DLD1 (cell line): Measurements from ENCODE around the gene ZNF267.
"Not testable (repeated sequence)": the region's sequence is repeated elsewhere in the genome, so short reads cannot be mapped to it uniquely, and the experiment has no call there.

Source experiments
- in situ Hi-C: cut with HindIII; loops from 2 replicates; pipeline ENCODE4 v1.10.0; 2017; ENCODE audit warnings: low sequenced_read_pairs

Gene ZNF267

DNA sequence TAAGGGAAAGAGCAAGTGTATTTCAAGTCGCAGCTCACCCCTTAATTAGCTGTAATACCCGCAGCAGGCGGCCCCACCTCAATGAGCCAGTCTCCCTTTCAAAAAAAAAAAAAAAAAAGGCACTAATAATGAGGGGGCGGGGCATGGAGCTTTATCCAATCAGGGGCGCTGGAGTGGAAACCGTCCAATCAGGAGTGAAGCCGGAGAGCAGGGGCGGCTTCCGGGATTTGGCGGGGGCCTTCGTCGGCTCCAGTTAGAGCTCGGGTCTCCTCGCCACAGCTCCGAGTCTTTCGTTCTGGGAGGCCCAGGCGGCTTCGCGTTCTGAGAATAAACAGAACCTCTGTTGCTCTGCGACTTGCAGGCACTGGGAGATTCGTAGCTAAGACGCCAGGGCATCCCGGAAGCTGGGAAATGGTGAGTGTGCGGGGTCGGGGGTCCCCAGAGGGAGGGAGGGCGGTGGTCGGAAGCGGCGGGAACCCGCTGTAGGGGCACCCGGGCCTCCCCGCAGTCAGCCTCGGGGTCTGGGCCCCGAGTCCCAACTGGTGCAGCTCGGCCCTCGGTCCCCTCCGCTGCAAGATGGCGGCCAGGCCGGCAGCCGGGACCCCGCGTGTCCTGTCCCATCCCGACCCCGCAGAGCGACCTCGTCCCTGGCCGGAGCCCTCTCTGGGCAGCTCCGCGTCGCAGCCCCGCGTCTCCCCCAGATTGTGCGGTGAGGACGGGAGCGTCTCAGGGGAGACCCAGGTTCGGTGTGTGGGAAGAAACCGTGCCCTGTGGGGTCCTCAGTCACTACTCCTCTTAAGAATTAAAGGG lies at the start of gene ZNF267:
Gene ZNF267, plus strand, starts transcription at position 252 of the 810 bp plus-strand sequence. Its CDS starts 160 bp downstream, at position 412.
- in situ Hi-C loops, result no loop called here

DNA sequence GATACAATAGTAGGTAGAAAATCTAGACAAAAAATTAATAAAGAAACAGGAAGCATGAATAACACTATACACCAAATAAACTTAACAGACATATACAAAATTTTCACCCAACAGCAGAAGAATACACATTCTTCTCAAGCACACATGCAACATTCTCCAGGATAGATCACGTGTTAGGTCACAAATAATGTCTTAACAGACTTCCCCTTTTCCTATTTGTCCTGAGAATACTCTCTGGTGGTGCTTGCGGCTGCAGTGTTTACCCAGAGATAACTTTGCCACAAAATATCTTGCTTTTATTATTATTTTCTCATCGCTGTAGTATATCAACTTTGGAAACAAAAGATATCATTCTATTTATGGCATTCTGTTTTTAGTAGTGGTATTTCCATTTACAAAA lies 40.6 kb upstream of the ZNF267 start:
- in situ Hi-C loops, result no loop called here

- in situ Hi-C loops, result not testable (repeated sequence)
Measured at GRCh38 chr16:31836396-31836795, 37.2 kb upstream of the ZNF267 start.

GRCh38 chr16:31842864-31843263 lies 30.7 kb upstream of the ZNF267 start:
- in situ Hi-C loops, result no loop called here

GRCh38 chr16:31848572-31848971 lies 25.0 kb upstream of the ZNF267 start:
- in situ Hi-C loops, result not testable (repeated sequence)

GRCh38 chr16:31853291-31853690 lies 20.3 kb upstream of the ZNF267 start:
- in situ Hi-C loops, result no loop called here

DNA sequence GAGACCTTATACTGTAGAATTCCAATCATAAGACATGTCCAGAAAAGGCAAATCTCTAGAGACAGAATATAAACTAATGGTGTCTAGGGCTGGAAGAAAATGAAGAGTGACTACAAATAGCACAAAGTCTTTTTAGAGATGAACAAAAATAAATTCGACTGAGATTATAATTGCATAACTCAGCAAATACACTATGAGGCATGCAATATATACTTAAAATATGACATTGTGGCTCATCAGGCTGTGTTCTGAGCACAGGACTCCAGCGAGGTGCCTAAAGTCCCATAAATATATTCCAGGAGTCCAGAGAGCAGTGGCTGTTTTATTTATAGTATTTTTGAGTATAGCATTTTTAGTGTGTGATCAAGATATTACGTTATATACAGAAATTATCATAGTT lies 13.1 kb upstream of the ZNF267 start:
- in situ Hi-C loops, result no loop called here

- in situ Hi-C loops, result no loop called here
Measured at GRCh38 chr16:31861455-31861854, 12.2 kb upstream of the ZNF267 start.

DNA sequence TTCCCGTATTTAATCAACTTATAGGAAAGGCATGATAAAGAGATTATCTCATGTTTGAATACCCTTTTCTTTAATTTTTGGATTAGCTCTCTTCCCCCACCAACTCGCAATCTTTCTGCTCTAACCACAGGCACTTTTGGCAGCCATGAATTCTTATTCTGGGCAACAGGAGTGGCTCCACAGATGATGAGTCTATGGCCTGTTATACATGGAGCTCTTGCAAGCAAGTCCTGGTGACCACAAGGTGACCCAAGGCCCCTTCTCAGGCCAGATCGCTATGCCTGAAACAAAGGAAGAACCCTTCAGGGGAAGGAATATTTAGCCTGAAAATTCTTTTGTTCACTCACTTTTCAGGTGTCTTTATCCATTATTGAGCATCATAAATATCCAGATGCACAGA lies 10.8 kb upstream of the ZNF267 start:
- in situ Hi-C loops, result no loop called here

DNA sequence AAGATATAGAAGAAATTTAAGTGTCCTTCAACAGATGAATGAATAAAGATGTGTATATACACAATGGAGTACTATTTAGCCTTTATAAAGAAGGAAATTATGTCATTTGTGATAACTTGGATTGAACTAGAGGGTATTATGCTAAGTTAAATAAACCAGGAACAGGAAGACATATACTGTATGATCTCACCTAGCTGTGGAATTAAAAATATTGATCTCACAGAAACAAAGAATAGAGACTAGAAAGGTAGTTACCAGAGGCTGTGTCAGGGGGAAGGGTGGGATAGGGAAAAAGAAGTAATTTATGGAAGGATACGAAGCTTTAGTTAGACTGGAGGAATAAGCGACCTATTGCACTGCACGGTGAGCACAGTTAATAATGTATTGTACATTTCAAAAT lies 5.4 kb upstream of the ZNF267 start:
- in situ Hi-C loops, result no loop called here

GRCh38 chr16:31868691-31869167 lies 4.9 kb upstream of the ZNF267 start:
- in situ Hi-C loops, result no loop called here

- in situ Hi-C loops, result no loop called here
Measured at GRCh38 chr16:31869511-31870201, 4.0 kb upstream of the ZNF267 start.

DNA sequence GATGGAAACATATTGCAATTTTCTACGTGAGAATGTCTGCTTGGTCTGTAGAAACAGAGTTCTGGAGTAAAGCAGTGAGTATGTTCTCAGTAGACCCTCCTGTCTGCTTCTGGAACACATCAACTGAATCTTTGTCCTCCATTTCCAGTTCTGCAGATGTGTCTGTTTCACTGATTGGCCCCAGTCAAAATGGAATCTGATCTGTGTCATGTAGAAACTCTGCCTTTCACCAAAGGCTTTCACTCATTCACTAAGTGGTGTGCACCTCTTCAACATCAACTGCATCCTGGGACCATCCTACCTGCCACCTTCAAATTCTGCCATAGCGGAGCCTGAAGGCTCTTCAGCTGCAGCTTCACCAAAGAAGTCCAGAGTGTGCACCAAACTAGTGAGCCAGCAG lies 2.8 kb upstream of the ZNF267 start:
- in situ Hi-C loops, result no loop called here

DNA sequence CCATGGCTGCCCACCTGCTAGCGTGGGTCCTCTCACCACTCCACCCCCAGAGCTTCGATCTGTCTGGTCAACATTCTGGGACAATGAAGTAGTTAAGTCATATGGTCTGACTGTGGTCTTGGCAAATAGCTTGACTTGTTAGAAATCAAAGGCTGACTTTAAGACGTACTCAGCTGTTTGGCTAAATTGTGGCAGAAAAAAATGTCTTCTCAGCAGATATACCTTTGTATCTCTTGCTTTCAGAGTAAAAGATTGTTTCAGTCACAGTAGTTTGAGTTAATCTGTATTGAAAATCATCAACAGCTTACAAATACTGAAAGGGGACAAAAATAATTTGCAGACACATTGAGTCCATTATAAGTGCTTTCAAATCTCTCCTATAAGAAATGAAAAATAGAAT lies 2.1 kb upstream of the ZNF267 start:
- in situ Hi-C loops, result no loop called here

DNA sequence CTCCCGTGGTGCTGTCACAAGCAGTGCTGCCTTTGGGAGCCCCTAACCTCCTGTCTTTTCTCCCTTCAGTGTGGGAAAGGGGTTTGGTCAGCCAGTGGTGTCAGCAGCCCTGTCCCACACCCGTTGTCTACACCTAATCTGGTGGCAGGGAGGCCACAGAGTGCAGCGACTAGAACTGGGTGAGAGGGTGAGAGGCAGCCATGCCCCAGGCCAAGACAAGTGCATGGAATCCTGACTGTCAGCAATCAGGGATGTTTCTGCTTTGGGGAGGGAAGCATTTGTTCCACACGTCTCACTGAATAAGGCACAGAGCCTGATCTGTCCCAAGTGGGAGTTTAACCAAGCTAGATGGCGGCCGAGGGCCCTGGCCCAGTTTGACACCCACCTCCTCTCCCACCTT lies 1.4 kb upstream of the ZNF267 start:
- in situ Hi-C loops, result no loop called here

DNA sequence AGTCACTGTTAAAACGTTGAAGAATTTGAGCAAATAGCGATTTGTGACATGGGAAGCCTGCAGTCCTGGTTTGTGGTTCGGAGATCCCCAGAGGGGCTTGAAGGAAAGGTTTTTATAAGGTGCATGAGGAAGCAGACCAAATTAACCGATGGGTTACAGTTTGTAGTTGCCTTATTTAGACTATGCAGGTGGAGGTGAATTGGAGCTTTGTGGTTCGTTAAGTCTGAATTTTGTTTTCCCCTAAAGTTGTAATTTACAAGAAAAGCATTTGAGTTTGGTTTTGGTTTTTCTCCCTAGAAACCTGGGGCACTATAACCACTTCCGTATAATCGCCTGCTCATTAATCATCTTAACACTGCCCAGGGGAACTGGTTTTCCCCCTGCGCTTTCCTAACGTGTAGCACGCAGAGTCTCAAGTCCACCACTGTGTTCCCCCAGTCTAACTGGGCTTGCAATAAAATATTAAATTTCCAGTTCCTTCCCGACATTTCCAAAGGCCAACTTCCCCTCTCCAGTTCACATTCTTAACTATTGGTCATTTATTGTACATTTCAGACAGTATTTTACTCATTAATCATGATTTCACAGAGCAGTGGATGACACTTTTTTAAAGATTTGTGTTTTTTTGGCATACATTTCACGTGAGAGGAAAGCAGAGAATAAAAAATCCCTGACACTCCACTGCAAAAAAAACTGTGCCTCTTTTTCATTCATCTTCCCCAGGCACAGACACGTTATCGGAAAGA lies 932 bp downstream of the ZNF267 start:
- in situ Hi-C loops, result no loop called here

- in situ Hi-C loops, result no loop called here
Measured at GRCh38 chr16:31875112-31875803, 1.7 kb downstream of the ZNF267 start.

DNA sequence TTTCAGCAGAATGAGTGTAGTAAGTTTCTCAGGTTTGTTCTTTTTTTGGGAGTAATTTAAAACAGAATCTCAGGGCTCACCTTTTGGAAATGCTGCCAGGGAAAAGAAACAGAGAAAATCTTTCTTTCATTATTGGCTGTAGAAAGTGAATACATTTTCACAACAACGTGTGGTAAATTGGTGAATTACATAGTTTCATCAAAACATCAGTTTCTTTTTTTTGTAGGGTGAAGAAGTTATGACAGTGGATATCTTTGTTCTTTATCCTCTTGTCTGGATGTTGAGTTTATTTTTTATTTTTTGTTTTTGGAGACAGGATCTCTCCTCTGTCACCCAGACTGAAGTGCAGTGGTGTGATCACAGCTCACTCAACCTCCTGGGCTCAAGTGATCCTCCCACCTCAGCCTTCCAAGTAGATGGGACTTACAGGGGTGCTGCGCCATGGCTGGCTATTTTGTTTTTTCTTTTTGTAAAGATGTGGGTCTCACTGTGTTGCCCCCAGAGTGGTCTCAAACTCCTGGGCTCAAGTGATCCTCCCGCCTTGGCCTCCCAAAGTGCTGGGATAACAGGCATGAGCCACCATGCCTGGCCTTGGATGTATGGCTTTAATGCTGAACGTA lies 2.4 kb downstream of the ZNF267 start:
- in situ Hi-C loops, result no loop called here

- in situ Hi-C loops, result no loop called here
Measured at GRCh38 chr16:31876951-31877828, 3.6 kb downstream of the ZNF267 start.
